Body of pancreas (tissue), 4 donors: ENCODE measurements around the gene RSPH10B2. TPM values are rescaled to one million over a fixed set of nuclear protein-coding genes. Genes with fewer than 3 reads are reported as not detected.
"Not testable (repeated sequence)": the region's sequence is repeated elsewhere in the genome, so short reads cannot be mapped to it uniquely, and the experiment has no call there.

Experiments
- ATAC-seq: fragments of 150-250 bp; one replicate; pipeline ENCODE4 v1.9.1; 2016
- DNase-seq, 4 donors: peaks; one replicate each; pipeline ENCODE4 v3.0.0-alpha.2; 2019
- H3K27ac ChIP-seq, 4 donors: fragments of 200-600 bp; sonication (generic); 1 replicate in 3 of 4; 2 replicates in 1 of 4; pipeline versions ENCODE4 v1.5.1 to v1.6.1; 2016 to 2019; ENCODE audit warnings: mild to moderate bottlenecking in 1 of 4, mixed read lengths in 1 of 4, moderate library complexity in 1 of 4
- H3K27me3 ChIP-seq, 2 donors: fragments of 200-600 bp; sonication (generic); one replicate each; pipeline ENCODE4 v1.6.0; 2016; ENCODE audit warnings: mild to moderate bottlenecking in 1 of 2
- H3K36me3 ChIP-seq, 2 donors: fragments of 200-600 bp; sonication (generic); replicated peaks in 1 of 2; 2 replicates each; pipeline ENCODE4 v1.5.1; 2016; ENCODE audit warnings: low read depth in 2 of 2; ENCODE audit not compliant: insufficient read depth in 1 of 2
- H3K4me1 ChIP-seq: fragments of 200-600 bp; sonication (generic); one replicate; pipeline ENCODE4 v1.6.0; 2016
- H3K4me3 ChIP-seq, 2 donors: fragments of 200-600 bp; sonication (generic); 1 replicate in 1 of 2; 2 replicates in 1 of 2; pipeline ENCODE4 v1.5.1; 2016 to 2019
- H3K9me3 ChIP-seq, 3 donors: fragments of 200-600 bp; sonication (generic); 1 replicate in 2 of 3; 2 replicates in 1 of 3; pipeline ENCODE4 v1.5.1; 2016
- POLR2A ChIP-seq, 3 donors: fragments of 450-650 bp; IDR thresholded peaks; one replicate each; pipeline ENCODE4 v1.6.1; 2016; ENCODE audit warnings: antibody characterized with exemption in 3 of 3, mild to moderate bottlenecking in 2 of 3
- WGBS, 2 donors: methylation state at CpG; one replicate each; pipeline ENCODE4 v1.1.5; 2017; 5-methylcytosine and 5-hydroxymethylcytosine counted together
- intact Hi-C: fragments of 100-400 bp; cut with DNase I; formaldehyde crosslinking; loops from one replicate; pipeline ENCODE4 v1.15.1; 2023
- total RNA-seq, 2 donors: library from RNA; depleted of rRNA; stranded (reverse); fragments of >200 nt; gene quantifications; one replicate each; pipeline ENCODE4 v1.1.0, GENCODE V29; 2016
- TF ChIP-seq, protein P1 (sequence below), 7 experiments: fragments of 450-650 bp in 4 of 7; fragments of 200-600 bp in 3 of 7; sonication (generic) in 3 of 7; IDR thresholded peaks; one replicate each; pipeline ENCODE4 v1.5.1; 2016 to 2019; ENCODE audit warnings: antibody characterized with exemption in 7 of 7

RSPH10B2 gene
- total RNA-seq, 2 donors from 2014 or later: not detected

GRCh38 chr7:6714360-6714759, 39.5 kb upstream of the RSPH10B2 start:
- no peak for TF ChIP-seq POLR2A (IDR thresholded peaks at IDR 0.05)
- TF ChIP-seq, protein P1, sequence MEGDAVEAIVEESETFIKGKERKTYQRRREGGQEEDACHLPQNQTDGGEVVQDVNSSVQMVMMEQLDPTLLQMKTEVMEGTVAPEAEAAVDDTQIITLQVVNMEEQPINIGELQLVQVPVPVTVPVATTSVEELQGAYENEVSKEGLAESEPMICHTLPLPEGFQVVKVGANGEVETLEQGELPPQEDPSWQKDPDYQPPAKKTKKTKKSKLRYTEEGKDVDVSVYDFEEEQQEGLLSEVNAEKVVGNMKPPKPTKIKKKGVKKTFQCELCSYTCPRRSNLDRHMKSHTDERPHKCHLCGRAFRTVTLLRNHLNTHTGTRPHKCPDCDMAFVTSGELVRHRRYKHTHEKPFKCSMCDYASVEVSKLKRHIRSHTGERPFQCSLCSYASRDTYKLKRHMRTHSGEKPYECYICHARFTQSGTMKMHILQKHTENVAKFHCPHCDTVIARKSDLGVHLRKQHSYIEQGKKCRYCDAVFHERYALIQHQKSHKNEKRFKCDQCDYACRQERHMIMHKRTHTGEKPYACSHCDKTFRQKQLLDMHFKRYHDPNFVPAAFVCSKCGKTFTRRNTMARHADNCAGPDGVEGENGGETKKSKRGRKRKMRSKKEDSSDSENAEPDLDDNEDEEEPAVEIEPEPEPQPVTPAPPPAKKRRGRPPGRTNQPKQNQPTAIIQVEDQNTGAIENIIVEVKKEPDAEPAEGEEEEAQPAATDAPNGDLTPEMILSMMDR (IDR thresholded peaks at IDR 0.05): no peak
- ATAC-seq (no peak), DNase-seq (no peak)
- 57 to 78% methylated on average over 4 to 5 of the region's 5 CpGs for WGBS, 2 donors
- Histone ChIP-seq H3K4me3 (no peak overlapping the region), H3K27me3 (no peaks in the 10 kb centered on the region), H3K9me3 (no peaks in the 10 kb centered on the region), H3K4me1 (no peaks in the 10 kb centered on the region), H3K27ac (no peak overlapping the region), H3K36me3 (no peaks in the 10 kb centered on the region)
- intact Hi-C loops: no loop called here

DNA sequence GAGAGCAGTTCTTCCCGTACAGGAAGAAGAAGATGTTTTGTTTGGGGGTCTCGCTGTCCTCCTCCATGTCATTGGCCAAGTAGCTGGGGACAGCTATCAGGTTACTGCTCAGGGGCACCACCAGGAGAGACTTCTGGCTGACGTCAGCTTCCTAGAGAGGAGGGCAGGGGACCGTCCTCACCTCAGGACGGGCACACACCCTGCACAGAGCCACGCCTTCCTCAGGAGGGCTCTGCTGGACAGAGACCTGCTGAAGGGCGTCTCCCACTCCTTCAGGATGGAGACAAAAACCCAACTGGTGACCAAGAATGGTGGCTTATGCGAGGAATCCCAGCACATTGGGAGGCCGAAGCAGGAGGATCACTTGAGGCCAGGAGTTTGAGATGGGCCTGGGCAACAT, 38.0 kb upstream of the RSPH10B2 start:
- H3K36me3 ChIP-seq, H3K9me3 ChIP-seq, H3K4me3 ChIP-seq, intact Hi-C loops, H3K27ac ChIP-seq, ATAC-seq, H3K27me3 ChIP-seq, H3K4me1 ChIP-seq, DNase-seq: not testable (repeated sequence)
- 65 to 84% methylated on average over 8 to 9 of the region's 9 CpGs for WGBS, 2 donors

DNA sequence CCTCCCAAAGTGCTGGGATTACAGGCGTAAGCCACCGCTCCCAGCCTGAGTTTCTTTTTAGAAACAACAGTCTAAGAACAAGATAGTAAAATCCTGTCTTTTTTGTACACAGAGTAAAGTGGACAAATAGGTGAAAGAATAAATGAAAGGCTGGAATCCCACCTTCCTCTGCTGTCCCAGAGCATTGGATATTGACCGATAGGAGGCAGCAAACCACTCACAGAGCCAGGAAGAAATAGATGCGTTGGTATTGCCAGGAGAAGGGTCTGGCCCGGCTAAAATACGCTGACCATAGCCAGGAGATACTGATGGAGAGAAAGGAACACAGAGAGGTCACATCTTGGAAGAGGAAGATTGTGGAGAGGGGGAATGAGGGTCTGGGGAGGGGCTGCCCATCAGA, 35.8 kb upstream of the RSPH10B2 start:
- no peak overlapping the region for H3K27ac ChIP-seq
- no peaks in the 10 kb centered on the region for H3K9me3 ChIP-seq
- no peak for ATAC-seq
- intact Hi-C loops: no loop called here
- no peak for DNase-seq
- H3K36me3 ChIP-seq: no peaks in the 10 kb centered on the region
- H3K4me3 ChIP-seq: no peak overlapping the region
- no peaks in the 10 kb centered on the region for H3K27me3 ChIP-seq
- TF ChIP-seq, protein P1 (IDR thresholded peaks at IDR 0.05): no peak
- TF ChIP-seq POLR2A (IDR thresholded peaks at IDR 0.05): no peak
- 50 to 52% methylated on average over 6 of the region's 6 CpGs for WGBS, 2 donors
- no peaks in the 10 kb centered on the region for H3K4me1 ChIP-seq

- H3K27ac ChIP-seq, DNase-seq, H3K36me3 ChIP-seq, intact Hi-C loops, ATAC-seq, H3K27me3 ChIP-seq, H3K4me1 ChIP-seq, H3K9me3 ChIP-seq, H3K4me3 ChIP-seq: not testable (repeated sequence)
- WGBS, 2 donors: 60 to 63% methylated on average over 4 of the region's 4 CpGs
Measured at GRCh38 chr7:6724351-6724750, 29.6 kb upstream of the RSPH10B2 start.

GRCh38 chr7:6725003-6725402, 28.9 kb upstream of the RSPH10B2 start:
- Histone ChIP-seq H3K4me3 (no peak overlapping the region), H3K36me3 (no peaks in the 10 kb centered on the region), H3K9me3 (no peaks in the 10 kb centered on the region), H3K27me3 (no peaks in the 10 kb centered on the region), H3K27ac (no peak overlapping the region), H3K4me1 (peaks cover 5% of the 10 kb centered on the region)
- TF ChIP-seq, protein P1 (IDR thresholded peaks at IDR 0.05): no peak
- TF ChIP-seq POLR2A (IDR thresholded peaks at IDR 0.05): no peak
- 63 to 65% methylated on average over 7 to 10 of the region's 10 CpGs for WGBS, 2 donors
- DNase-seq: no peak
- intact Hi-C loops: no loop called here
- no peak for ATAC-seq

DNA sequence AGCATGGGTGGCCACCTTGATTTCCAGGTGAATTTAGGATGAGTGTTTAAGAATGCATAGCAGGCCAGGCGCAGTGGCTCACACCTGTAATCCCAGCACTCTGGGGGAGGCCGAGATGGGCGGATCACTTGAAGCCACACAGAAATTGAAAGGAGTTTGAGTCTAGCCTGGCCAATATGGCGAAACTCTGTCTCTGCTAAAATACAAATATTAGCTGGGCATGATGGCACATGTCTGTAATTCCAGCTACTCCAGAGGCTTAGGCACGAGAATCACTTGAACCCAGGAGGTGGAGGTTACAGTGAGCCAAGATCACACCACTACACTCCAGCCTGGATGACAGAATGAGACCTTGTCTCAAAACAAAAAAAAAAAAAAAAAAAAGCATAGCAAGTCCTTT, 27.6 kb upstream of the RSPH10B2 start:
- DNase-seq, H3K27ac ChIP-seq, H3K9me3 ChIP-seq, H3K27me3 ChIP-seq, H3K36me3 ChIP-seq, ATAC-seq, intact Hi-C loops, H3K4me3 ChIP-seq: not testable (repeated sequence)
- peaks cover 13% of the 10 kb centered on the region for H3K4me1 ChIP-seq
- 82 to 87% methylated on average over 5 of the region's 5 CpGs for WGBS, 2 donors
